Loucy (cell line): ENCODE data around the gene LY6G6C.

Experiments used
- H2AFZ ChIP-seq: fragments of 200-600 bp; sonication (generic); 2 replicates; pipeline ENCODE4 v1.6.0; 2016; ENCODE audit warnings: antibody characterized with exemption, mild to moderate bottlenecking, low read length, moderate library complexity
- H3F3A ChIP-seq: fragments of 200-600 bp; 2 replicates; pipeline ENCODE4 v1.6.0; 2016; ENCODE audit warnings: antibody characterized with exemption, low read depth, mild to moderate bottlenecking
- H3K27me3 ChIP-seq: fragments of 200-600 bp; sonication (generic); 2 replicates; pipeline ENCODE4 v1.6.1; 2014; ENCODE audit warnings: low read length, mild to moderate bottlenecking; ENCODE audit not compliant: insufficient read depth, poor library complexity, severe bottlenecking
- H3K36me3 ChIP-seq: fragments of 200-600 bp; sonication (generic); 2 replicates; pipeline ENCODE4 v1.6.1; 2016; ENCODE audit warnings: low read length; ENCODE audit not compliant: insufficient read depth
- H3K4me1 ChIP-seq: fragments of 200-600 bp; sonication (generic); 2 replicates; pipeline ENCODE4 v1.5.1; 2014; ENCODE audit warnings: low read length, mild to moderate bottlenecking; ENCODE audit not compliant: insufficient read depth, poor library complexity, severe bottlenecking
- H3K4me2 ChIP-seq: fragments of 200-600 bp; sonication (generic); 2 replicates; pipeline ENCODE4 v1.6.0; 2014; ENCODE audit warnings: antibody characterized with exemption, low read length, low read depth, mild to moderate bottlenecking; ENCODE audit not compliant: poor library complexity, severe bottlenecking
- H3K4me3 ChIP-seq: fragments of 200-600 bp; sonication (generic); 2 replicates; pipeline ENCODE4 v1.5.1; 2014; ENCODE audit warnings: low read length, mild to moderate bottlenecking, mixed read lengths; ENCODE audit not compliant: poor library complexity, severe bottlenecking
- H3K79me2 ChIP-seq: fragments of 200-600 bp; sonication (generic); 2 replicates; pipeline ENCODE4 v1.6.1; 2014; ENCODE audit warnings: low read length; ENCODE audit not compliant: insufficient read depth
- H3K9ac ChIP-seq: fragments of 200-600 bp; sonication (generic); 2 replicates; pipeline ENCODE4 v1.6.0; 2014; ENCODE audit warnings: mild to moderate bottlenecking, low read depth, low read length, moderate library complexity; ENCODE audit not compliant: poor library complexity, severe bottlenecking
- H3K9me2 ChIP-seq: fragments of 200-600 bp; sonication (generic); replicated peaks from 2 replicates; pipeline ENCODE4 v1.6.1; 2016; ENCODE audit warnings: low read depth, low read length, mixed read lengths
- H3K9me3 ChIP-seq: fragments of 200-600 bp; sonication (generic); 2 replicates; pipeline ENCODE4 v1.6.1; 2014; ENCODE audit warnings: mild to moderate bottlenecking, antibody characterized with exemption, low read length, low read depth; ENCODE audit not compliant: insufficient read depth
- H4K20me1 ChIP-seq: fragments of 200-600 bp; sonication (generic); 2 replicates; pipeline ENCODE4 v1.6.0; 2014; ENCODE audit warnings: antibody characterized with exemption, low read length, mild to moderate bottlenecking; ENCODE audit not compliant: insufficient read depth, poor library complexity, severe bottlenecking
- CTCF ChIP-seq: fragments of 200-600 bp; sonication (generic); conservative IDR thresholded peaks from 2 replicates; pipeline ENCODE4 v1.5.1; 2014; ENCODE audit warnings: mild to moderate bottlenecking, antibody characterized with exemption, low read length
- EZH2phosphoT487 ChIP-seq: fragments of 200-600 bp; IDR thresholded peaks from 2 replicates; pipeline ENCODE4 v1.6.1; 2018; ENCODE audit warnings: antibody characterized with exemption, mild to moderate bottlenecking, moderate library complexity, borderline replicate concordance

LY6G6C gene

GRCh38 chr6:31691564-31692108 lies 29.9 kb downstream of the LY6G6C start:
- Histone ChIP-seq H3K36me3 (peaks cover 87% of the 10 kb centered on the region; the same call in 1 of the 2 replicates), H3F3A (no peaks in the 10 kb centered on the region), H2AFZ (no peak overlapping the region), H3K4me2 (no peak overlapping the region), H3K79me2 (no peaks in the 10 kb centered on the region), H3K9ac (no peak overlapping the region), H3K9me2 (no peaks in the 10 kb centered on the region), H3K4me1 (no peaks in the 10 kb centered on the region), H3K4me3 (no peak overlapping the region), H3K27me3 (no peaks in the 10 kb centered on the region), H3K9me3 (no peaks in the 10 kb centered on the region), H4K20me1 (no peaks in the 10 kb centered on the region)
- TF ChIP-seq CTCF (no peak), EZH2phosphoT487 (no peak)

- H3K4me1 ChIP-seq = no peaks in the 10 kb centered on the region
- no peaks in the 10 kb centered on the region for H3F3A ChIP-seq
- H4K20me1 ChIP-seq = no peaks in the 10 kb centered on the region
- H2AFZ ChIP-seq = no peak overlapping the region
- peaks cover 91% of the 10 kb centered on the region; the same call in 1 of the 2 replicates for H3K36me3 ChIP-seq
- no peak overlapping the region for H3K4me3 ChIP-seq
- no peak overlapping the region for H3K4me2 ChIP-seq
- no peaks in the 10 kb centered on the region for H3K27me3 ChIP-seq
- H3K79me2 ChIP-seq = no peaks in the 10 kb centered on the region
- TF ChIP-seq EZH2phosphoT487 = no peak
- no peak for TF ChIP-seq CTCF
- H3K9me2 ChIP-seq = no peaks in the 10 kb centered on the region
- no peaks in the 10 kb centered on the region for H3K9me3 ChIP-seq
- H3K9ac ChIP-seq = no peak overlapping the region
Observed at GRCh38 chr6:31691078-31691463, 30.5 kb downstream of the LY6G6C start.

GRCh38 chr6:31690231-31691077 lies 31.1 kb downstream of the LY6G6C start:
- TF ChIP-seq CTCF = no peak
- TF ChIP-seq EZH2phosphoT487 = no peak
- no peak overlapping the region for H3K4me3 ChIP-seq
- no peak overlapping the region for H2AFZ ChIP-seq
- H4K20me1 ChIP-seq = no peaks in the 10 kb centered on the region
- H3F3A ChIP-seq = no peaks in the 10 kb centered on the region
- H3K27me3 ChIP-seq = no peaks in the 10 kb centered on the region
- no peak overlapping the region for H3K4me2 ChIP-seq
- no peaks in the 10 kb centered on the region for H3K79me2 ChIP-seq
- peaks cover 92% of the 10 kb centered on the region; the same call in 1 of the 2 replicates for H3K36me3 ChIP-seq
- no peaks in the 10 kb centered on the region for H3K4me1 ChIP-seq
- no peaks in the 10 kb centered on the region for H3K9me3 ChIP-seq
- no peaks in the 10 kb centered on the region for H3K9me2 ChIP-seq
- no peak overlapping the region for H3K9ac ChIP-seq
